Right cardiac atrium (tissue), 5 donors: ENCODE results near the gene SERBP1. TPM values are rescaled to one million over a fixed set of nuclear protein-coding genes. Genes with fewer than 3 reads are reported as not detected.
"Not testable (repeated sequence)": the region's sequence is repeated elsewhere in the genome, so short reads cannot be mapped to it uniquely, and the experiment has no call there.

Experiments
- ATAC-seq, 2 donors: fragments of 200-7000 bp; cut with Tn5 transposase; one replicate each; pipeline versions ENCODE4 v1.8.0 to v1.9.1; 2020; ENCODE audit warnings: moderate library complexity in 2 of 2, mild to moderate bottlenecking in 1 of 2
- DNase-seq, 3 donors: peaks; one replicate each; pipeline ENCODE4 v3.0.0-alpha.2; 2020
- H3K27ac ChIP-seq: one replicate; pipeline ENCODE4 v1.5.1; 2013; ENCODE audit warnings: mild to moderate bottlenecking, low read length, control low read depth, moderate library complexity
- H3K27me3 ChIP-seq: one replicate; pipeline ENCODE4 v1.6.1; 2013; ENCODE audit not compliant: control insufficient read depth, insufficient read depth
- H3K4me1 ChIP-seq: one replicate; pipeline ENCODE4 v1.6.1; 2013; ENCODE audit warnings: low read length; ENCODE audit not compliant: control insufficient read depth, insufficient read depth
- H3K4me3 ChIP-seq: one replicate; pipeline ENCODE4 v1.5.1; 2013; ENCODE audit warnings: low read length, control low read depth
- H3K9me3 ChIP-seq: one replicate; pipeline ENCODE4 v1.6.1; 2013; ENCODE audit warnings: low read length; ENCODE audit not compliant: control insufficient read depth
- WGBS: extraction: QIAGEN DNeasy Blood & Tissue Kit; methylation state at CpG from one replicate; pipeline ENCODE4 v1.1.7; 2013; 5-methylcytosine and 5-hydroxymethylcytosine counted together
- intact Hi-C, 4 donors: fragments of 100-400 bp; cut with DNase I; formaldehyde crosslinking; loops; one replicate each; pipeline versions ENCODE4 v1.11.0 to v1.14.0; 2022 to 2023
- polyA plus RNA-seq: library from polyadenylated mRNA; stranded (reverse); fragments of 200-250 nt; gene quantifications from one replicate; pipeline ENCODE4 v1.2.3, GENCODE V29; 2013
- total RNA-seq, 4 donors: library from RNA; stranded (reverse); fragmentation: NEBNext Ultra II Directional; extraction: Animal tissue kit (Norgen Biotek cat#: 25700); gene quantifications; one replicate each; pipeline ENCODE4 v1.2.1, GENCODE V29; 2021
- donor health status: healthy with polysubstance abuse.
- donor health status: DM: no; HTN: yes; CAD: no.
- donor health status: DM: no; HTN: no; CAD: no.
- donor health status: DM: no; HTN: yes; CAD: no; lungs with severe emphysema.
- donor health status: DM: yes; HTN: yes; CAD: no.

SERBP1 gene
- total and polyA plus RNA-seq, 5 donors, result 77.0 to 122 (median 109) TPM

- intact Hi-C loops, result loop anchor here in 1 of 4 donors (10.0 kb wide), 1 partner anchor 69 kb away; no protein-coding TSS in a partner anchor
- Histone ChIP-seq H3K4me1 (peaks cover 5% of the 10 kb centered on the region), H3K27me3 (no peaks in the 10 kb centered on the region), H3K27ac (no peak overlapping the region), H3K9me3 (no peaks in the 10 kb centered on the region), H3K4me3 (no peak overlapping the region)
- 69% methylated on average over 7 of the region's 7 CpGs for WGBS
- ATAC-seq (no peak), DNase-seq (no peak)
Measured at GRCh38 chr1:67463298-67463955, 33.2 kb upstream of the SERBP1 start.

GRCh38 chr1:67460676-67461500 lies 30.7 kb upstream of the SERBP1 start:
- H3K9me3 ChIP-seq, result no peaks in the 10 kb centered on the region
- peak; percentile 83 to 92 for ATAC-seq
- H3K4me1 ChIP-seq, result peaks cover 3% of the 10 kb centered on the region
- intact Hi-C loops, result loop anchor here in 1 of 4 donors (10.0 kb wide), 1 partner anchor 66 kb away; no protein-coding TSS in a partner anchor
- no peak overlapping the region for H3K4me3 ChIP-seq
- H3K27ac ChIP-seq, result peak overlapping the region; percentile 56
- no peaks in the 10 kb centered on the region for H3K27me3 ChIP-seq
- 41% methylated on average over 9 of the region's 9 CpGs for WGBS
- peak; percentile 44 to 78 (median 77) for DNase-seq

GRCh38 chr1:67459068-67459467 lies 28.9 kb upstream of the SERBP1 start:
- H3K4me3 ChIP-seq, result no peak overlapping the region
- H3K4me1 ChIP-seq, result peaks cover 3% of the 10 kb centered on the region
- ATAC-seq, result no peak
- intact Hi-C loops, result no loop called here
- no peaks in the 10 kb centered on the region for H3K9me3 ChIP-seq
- no peak overlapping the region for H3K27ac ChIP-seq
- DNase-seq, result no peak
- WGBS, result 93% methylated on average over 3 of the region's 3 CpGs
- no peaks in the 10 kb centered on the region for H3K27me3 ChIP-seq

GRCh38 chr1:67458663-67459062 lies 28.5 kb upstream of the SERBP1 start:
- no peak overlapping the region for H3K4me3 ChIP-seq
- intact Hi-C loops, result no loop called here
- H3K27ac ChIP-seq, result no peak overlapping the region
- H3K4me1 ChIP-seq, result peaks cover 3% of the 10 kb centered on the region
- H3K9me3 ChIP-seq, result no peaks in the 10 kb centered on the region
- 71% methylated on average over 1 of the region's 1 CpG for WGBS
- no peak for ATAC-seq
- H3K27me3 ChIP-seq, result no peaks in the 10 kb centered on the region
- no peak for DNase-seq

- 67% methylated on average over 1 of the region's 1 CpG for WGBS
- ATAC-seq (no peak), DNase-seq (no peak)
- H3K27ac ChIP-seq, result no peak overlapping the region
- H3K4me1 ChIP-seq, result peaks cover 3% of the 10 kb centered on the region
- H3K9me3 ChIP-seq, result no peaks in the 10 kb centered on the region
- H3K4me3 ChIP-seq, result no peak overlapping the region
- H3K27me3 ChIP-seq, result no peaks in the 10 kb centered on the region
- intact Hi-C loops, result no loop called here
Measured at GRCh38 chr1:67457247-67457646, 27.0 kb upstream of the SERBP1 start.

- 86% methylated on average over 2 of the region's 2 CpGs for WGBS
- Histone ChIP-seq H3K9me3 (no peaks in the 10 kb centered on the region), H3K4me1 (no peaks in the 10 kb centered on the region), H3K27me3 (no peaks in the 10 kb centered on the region), H3K4me3 (no peak overlapping the region), H3K27ac (no peak overlapping the region)
- DNase-seq, result no peak
- ATAC-seq, result no peak
- intact Hi-C loops, result no loop called here
Measured at GRCh38 chr1:67451815-67452214, 21.6 kb upstream of the SERBP1 start.

- DNase-seq (no peak), ATAC-seq (no peak)
- Histone ChIP-seq H3K27ac (no peak overlapping the region), H3K9me3 (no peaks in the 10 kb centered on the region), H3K4me1 (no peaks in the 10 kb centered on the region), H3K27me3 (no peaks in the 10 kb centered on the region), H3K4me3 (no peak overlapping the region)
- intact Hi-C loops, result no loop called here
- WGBS, result 61% methylated on average over 2 of the region's 2 CpGs
Measured at GRCh38 chr1:67451356-67451755, 21.2 kb upstream of the SERBP1 start.

GRCh38 chr1:67446893-67447292 lies 16.7 kb upstream of the SERBP1 start:
- Histone ChIP-seq H3K4me1 (no peaks in the 10 kb centered on the region), H3K4me3 (no peak overlapping the region), H3K9me3 (no peaks in the 10 kb centered on the region), H3K27ac (no peak overlapping the region), H3K27me3 (no peaks in the 10 kb centered on the region)
- 33% methylated on average over 1 of the region's 1 CpG for WGBS
- DNase-seq (no peak), ATAC-seq (peak; percentile 32 to 40)
- intact Hi-C loops, result no loop called here

GRCh38 chr1:67446014-67446413 lies 15.8 kb upstream of the SERBP1 start:
- H3K4me1 ChIP-seq, H3K9me3 ChIP-seq, H3K4me3 ChIP-seq, H3K27me3 ChIP-seq, H3K27ac ChIP-seq, ATAC-seq, DNase-seq, intact Hi-C loops: not testable (repeated sequence)
- 78% methylated on average over 5 of the region's 5 CpGs for WGBS

- no peak for ATAC-seq
- H3K4me3 ChIP-seq, result no peak overlapping the region
- no peak for DNase-seq
- no peaks in the 10 kb centered on the region for H3K27me3 ChIP-seq
- H3K27ac ChIP-seq, result no peak overlapping the region
- no peaks in the 10 kb centered on the region for H3K4me1 ChIP-seq
- WGBS, result 79% methylated on average over 2 of the region's 2 CpGs
- intact Hi-C loops, result no loop called here
- no peaks in the 10 kb centered on the region for H3K9me3 ChIP-seq
Measured at GRCh38 chr1:67441739-67442281, 11.6 kb upstream of the SERBP1 start.

- DNase-seq (peak in 2 of 3 donors; percentile 62 to 76), ATAC-seq (peak in 1 of 2 donors; percentile 37)
- Histone ChIP-seq H3K27me3 (no peaks in the 10 kb centered on the region), H3K4me3 (no peak overlapping the region), H3K9me3 (no peaks in the 10 kb centered on the region), H3K27ac (no peak overlapping the region), H3K4me1 (no peaks in the 10 kb centered on the region)
- WGBS, result 47% methylated on average over 3 of the region's 3 CpGs
- intact Hi-C loops, result no loop called here
Measured at GRCh38 chr1:67441183-67441582, 11.0 kb upstream of the SERBP1 start.
